GM13976 (cell line): ENCODE measurements around the gene CCDC59.

Experiments used
- DNase-seq: peaks from one replicate; pipeline ENCODE4 v3.0.0; 2012; ENCODE audit warnings: low spot score
- in situ Hi-C: fragments of 300-500 bp; cut with MboI; formaldehyde crosslinking; loops from one replicate; pipeline ENCODE4 v1.12.0; 2022; ENCODE audit warnings: low sequenced_read_pairs, mixed read lengths, inconsistent platforms; ENCODE audit not compliant: unreplicated experiment
- TF ChIP-seq, protein P1 (sequence below): IDR thresholded peaks from 2 replicates; pipeline ENCODE4 v1.5.1; 2012; ENCODE audit warnings: borderline replicate concordance, mild to moderate bottlenecking; ENCODE audit not compliant: insufficient read depth; ENCODE audit errors: extremely low read depth, missing control alignments, control extremely low read depth

The CCDC59 gene

DNA sequence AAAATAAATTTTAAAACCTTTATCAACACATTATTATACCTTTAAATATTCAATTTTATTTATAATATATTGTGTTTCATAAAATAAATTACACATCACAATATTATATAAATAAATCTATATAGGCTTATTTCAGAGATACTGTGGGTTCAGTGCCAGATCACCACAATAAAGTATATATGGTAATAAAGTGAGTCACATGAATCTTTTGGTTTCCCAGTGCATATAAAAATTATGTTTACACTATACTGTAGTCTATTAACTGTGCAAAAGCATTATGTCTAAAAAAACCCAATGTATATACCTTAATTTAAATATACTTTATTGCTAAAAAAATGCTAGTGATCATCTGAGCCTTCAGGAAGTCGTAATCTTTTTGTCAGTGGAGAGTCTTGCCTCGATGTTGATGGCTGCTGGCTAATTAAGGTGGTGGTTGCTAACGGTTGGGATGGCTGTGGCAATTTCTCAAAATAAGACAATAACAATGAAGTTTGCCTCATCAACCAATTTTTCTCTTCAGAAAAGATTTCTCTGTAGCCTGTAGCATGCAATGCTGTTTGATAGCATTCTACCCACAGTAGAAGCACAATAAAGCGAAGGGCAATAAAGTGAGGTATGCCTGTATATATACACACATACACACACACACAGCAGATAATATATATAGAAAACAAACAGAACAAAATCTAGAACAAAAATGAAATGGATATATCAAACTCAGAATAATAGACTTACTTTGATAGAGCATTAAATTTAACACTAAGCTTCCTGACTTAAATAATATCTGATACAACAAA is 32.4 kb downstream of the CCDC59 start:
- no peak for DNase-seq
- in situ Hi-C loops, result loop anchor here (25.0 kb wide), 1 partner anchor 688 kb away; no protein-coding TSS in a partner anchor
- TF ChIP-seq, protein P1, sequence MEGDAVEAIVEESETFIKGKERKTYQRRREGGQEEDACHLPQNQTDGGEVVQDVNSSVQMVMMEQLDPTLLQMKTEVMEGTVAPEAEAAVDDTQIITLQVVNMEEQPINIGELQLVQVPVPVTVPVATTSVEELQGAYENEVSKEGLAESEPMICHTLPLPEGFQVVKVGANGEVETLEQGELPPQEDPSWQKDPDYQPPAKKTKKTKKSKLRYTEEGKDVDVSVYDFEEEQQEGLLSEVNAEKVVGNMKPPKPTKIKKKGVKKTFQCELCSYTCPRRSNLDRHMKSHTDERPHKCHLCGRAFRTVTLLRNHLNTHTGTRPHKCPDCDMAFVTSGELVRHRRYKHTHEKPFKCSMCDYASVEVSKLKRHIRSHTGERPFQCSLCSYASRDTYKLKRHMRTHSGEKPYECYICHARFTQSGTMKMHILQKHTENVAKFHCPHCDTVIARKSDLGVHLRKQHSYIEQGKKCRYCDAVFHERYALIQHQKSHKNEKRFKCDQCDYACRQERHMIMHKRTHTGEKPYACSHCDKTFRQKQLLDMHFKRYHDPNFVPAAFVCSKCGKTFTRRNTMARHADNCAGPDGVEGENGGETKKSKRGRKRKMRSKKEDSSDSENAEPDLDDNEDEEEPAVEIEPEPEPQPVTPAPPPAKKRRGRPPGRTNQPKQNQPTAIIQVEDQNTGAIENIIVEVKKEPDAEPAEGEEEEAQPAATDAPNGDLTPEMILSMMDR, result no peak

DNA sequence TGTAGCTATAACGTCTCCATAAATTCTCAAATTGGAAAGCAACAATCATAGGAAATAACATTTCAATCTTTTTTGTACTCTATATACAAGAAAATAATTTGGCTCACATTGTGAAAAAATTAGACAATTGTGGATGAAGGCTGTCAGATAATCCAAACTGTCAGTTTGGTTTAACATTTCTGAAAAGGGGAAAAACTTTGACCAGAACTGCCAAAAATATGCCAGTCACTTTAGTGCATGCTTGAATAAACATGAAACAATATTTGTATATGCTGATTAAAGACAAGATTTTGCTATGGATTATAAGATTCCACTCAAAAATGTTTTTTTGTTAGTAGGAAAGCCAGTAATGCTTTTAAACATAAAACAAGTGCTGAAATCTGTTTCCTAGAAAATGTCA is 38.9 kb downstream of the CCDC59 start:
- DNase-seq, result no peak
- in situ Hi-C loops, result no loop called here
- TF ChIP-seq, protein P1, result no peak

DNA sequence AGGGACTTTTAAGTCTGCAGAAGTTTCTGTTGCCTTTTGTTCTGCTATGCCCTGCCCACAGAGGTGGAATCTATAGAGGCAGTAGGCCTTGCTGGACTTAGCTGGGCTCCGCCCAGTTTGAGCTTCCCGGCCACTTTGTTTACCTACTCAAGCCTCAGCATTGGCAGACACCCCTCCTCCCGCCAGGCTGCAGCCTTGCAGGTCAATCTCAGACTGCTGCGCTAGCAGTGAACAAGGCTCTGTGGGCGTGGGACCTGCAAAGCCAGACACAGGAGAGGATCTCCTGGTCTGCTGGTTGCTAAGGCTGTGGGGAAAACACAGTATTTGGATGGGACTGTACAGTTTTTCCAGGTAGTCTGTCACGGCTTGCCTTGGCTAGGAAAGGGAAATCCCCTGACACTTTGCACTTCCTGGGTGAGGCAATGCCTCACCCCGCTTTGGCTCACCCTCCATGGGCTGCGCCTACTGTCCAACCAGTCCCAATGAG is 43.7 kb downstream of the CCDC59 start:
- TF ChIP-seq, protein P1, result no peak
- DNase-seq, result no peak
- in situ Hi-C loops, result no loop called here
